Measurements from ENCODE around the gene TOMT.

TOMT gene

DNA sequence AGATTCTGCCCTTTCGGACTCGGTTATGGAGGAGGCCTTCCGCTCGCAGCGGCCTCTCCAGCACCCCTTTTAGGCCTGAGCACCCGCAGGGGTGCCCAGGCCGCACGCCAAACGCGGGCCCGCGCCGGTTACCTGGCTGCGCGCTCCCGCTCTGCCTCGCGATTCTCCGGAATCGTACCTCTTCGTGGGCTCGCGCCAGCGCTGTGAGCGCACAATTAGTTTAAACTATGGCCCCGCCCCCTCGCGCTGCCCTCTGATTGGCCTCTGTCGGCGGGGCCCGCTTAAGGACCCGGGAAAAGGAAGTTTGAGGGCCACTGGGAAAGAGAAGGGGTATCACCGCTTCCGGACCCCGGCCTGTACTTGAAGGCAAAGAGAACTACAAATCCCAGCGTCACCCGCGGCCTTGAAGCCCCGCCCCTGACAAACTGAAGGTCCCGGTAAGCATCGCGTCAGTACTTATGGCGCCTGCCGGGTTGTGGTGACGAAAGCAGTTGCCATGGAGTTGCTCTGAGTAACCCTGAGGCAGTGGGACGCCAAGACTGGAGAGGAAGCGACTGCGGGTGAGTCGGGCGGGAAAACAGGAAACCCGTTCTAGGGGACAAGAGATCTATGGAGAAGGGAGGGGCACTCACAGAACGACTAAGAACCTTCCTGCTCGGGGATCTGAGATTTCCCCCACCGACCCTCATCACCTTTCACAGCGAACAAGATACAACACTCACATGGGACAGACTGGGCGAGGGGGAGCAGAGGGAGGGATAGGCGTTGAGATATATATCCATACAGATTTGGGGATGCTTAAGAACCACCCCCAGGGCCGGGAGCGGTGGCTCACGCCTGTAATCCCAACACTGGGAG, 25.2 kb upstream of the TOMT start, which contains the start of the genes LRRC51 and NUMA1:
LRRC51 (plus strand) TSS at position 525 of the 858 bp plus-strand sequence. CDS start 8,234 bp downstream, outside the sequence.
NUMA1 (minus strand) TSS at position 217 of the 858 bp plus-strand sequence. CDS start 44,599 bp downstream, outside the sequence.
- peaks cover under 1% of the 10 kb centered on the region for H3K36me3 Mint-ChIP-seq
- H3K9me3 Mint-ChIP-seq: no peaks in the 10 kb centered on the region
- H3K27me3 Mint-ChIP-seq: no peaks in the 10 kb centered on the region
- DNase-seq (ENCODE audit: low spot score in 2 of 2): peak; percentile 94 to 96
- H3K27ac Mint-ChIP-seq: peak within 1 kb of the TSS; percentile 99
- ATAC-seq (ENCODE audit: low read depth): peak; percentile 91
- H3K4me1 Mint-ChIP-seq: peaks cover 29% of the 10 kb centered on the region
- peak within 1 kb of the TSS; percentile 96 for H3K4me3 Mint-ChIP-seq

DNA sequence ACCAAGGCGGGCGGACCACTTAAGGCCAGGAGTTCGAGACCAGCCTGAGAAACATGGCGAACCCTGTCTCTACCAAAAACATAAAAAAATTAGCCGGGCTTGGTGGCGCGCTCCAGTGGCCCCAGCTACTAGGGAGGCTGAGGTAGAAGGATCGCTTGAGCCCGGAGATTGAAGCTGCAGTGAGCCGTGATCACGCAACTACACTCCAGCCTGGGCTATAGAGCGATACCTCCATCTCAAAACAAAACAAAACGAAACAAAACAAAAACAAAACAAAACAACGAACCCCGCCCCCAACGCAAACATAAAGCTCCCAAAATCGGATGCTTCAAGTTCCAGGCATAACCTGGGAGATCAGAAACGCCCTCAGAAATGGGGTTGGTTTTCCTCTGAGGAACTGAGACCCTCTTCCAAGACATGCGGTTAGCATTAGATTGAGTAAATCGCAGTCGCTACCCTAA, 24.5 kb upstream of the TOMT start:
- ATAC-seq (ENCODE audit: low read depth) (no peak), DNase-seq (ENCODE audit: low spot score in 2 of 2) (no peak)
- no peaks in the 10 kb centered on the region for H3K9me3 Mint-ChIP-seq
- H3K4me3 Mint-ChIP-seq: peak overlapping the region; percentile 96
- no peaks in the 10 kb centered on the region for H3K27me3 Mint-ChIP-seq
- H3K27ac Mint-ChIP-seq: peak overlapping the region; percentile 99
- H3K36me3 Mint-ChIP-seq: peaks cover 4% of the 10 kb centered on the region
- H3K4me1 Mint-ChIP-seq: peaks cover 29% of the 10 kb centered on the region

DNA sequence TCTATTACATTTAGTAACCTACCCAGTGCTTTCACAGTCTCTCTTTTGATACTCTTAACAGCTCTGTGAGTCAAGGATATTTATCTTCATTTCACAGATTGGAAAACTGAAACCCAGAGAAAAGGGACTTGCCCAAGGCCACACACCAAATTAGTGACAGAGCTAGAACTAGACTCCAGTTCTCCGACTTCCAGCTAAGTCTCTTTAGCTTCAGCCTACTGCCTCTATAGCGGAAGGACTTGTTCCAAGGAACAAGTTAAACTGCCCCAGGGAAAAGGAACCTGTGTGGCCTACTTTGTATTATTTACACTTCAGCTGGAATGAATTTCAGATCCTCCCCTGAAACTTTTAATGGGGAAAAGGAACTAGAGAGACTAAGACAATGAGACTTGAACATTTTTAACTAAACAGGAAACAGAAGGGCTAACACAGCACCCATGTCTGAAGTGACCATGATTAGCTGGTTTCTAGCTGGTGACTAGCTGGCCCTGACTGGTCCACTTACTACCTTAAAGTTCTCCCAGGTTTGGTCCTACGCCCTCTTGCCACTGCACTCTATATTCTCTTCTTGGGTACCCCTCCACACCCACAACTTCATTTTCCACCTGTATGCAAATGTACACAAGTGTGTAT, 23.8 kb upstream of the TOMT start:
- no peaks in the 10 kb centered on the region for H3K9me3 Mint-ChIP-seq
- H3K4me3 Mint-ChIP-seq: peak overlapping the region; percentile 66
- peaks cover 4% of the 10 kb centered on the region for H3K36me3 Mint-ChIP-seq
- peaks cover 28% of the 10 kb centered on the region for H3K4me1 Mint-ChIP-seq
- DNase-seq (ENCODE audit: low spot score in 2 of 2) (no peak), ATAC-seq (ENCODE audit: low read depth) (no peak)
- no peaks in the 10 kb centered on the region for H3K27me3 Mint-ChIP-seq
- peak overlapping the region; percentile 99 for H3K27ac Mint-ChIP-seq

DNA sequence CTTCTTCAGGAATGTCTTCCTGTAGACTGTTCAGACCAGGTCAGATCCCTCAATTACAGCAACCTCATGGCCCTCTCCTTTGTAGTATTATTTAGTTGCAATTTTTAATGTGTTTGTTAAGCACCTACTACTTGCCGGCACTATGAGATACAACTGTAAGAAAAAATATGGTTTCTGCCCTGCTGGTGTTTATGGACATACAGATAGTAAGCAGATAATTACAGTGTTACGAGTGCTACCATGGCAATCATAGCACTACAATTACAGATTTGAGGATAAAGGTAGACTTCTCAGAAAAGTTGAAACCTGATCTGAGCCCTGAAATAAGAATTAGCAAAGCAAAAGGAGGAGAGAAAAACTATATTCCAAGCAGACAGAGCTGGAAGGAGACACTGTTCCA, 22.3 kb upstream of the TOMT start:
- H3K36me3 Mint-ChIP-seq: peaks cover 8% of the 10 kb centered on the region
- no peak overlapping the region for H3K4me3 Mint-ChIP-seq
- peaks cover 24% of the 10 kb centered on the region for H3K4me1 Mint-ChIP-seq
- no peak for ATAC-seq (ENCODE audit: low read depth)
- H3K27me3 Mint-ChIP-seq: no peaks in the 10 kb centered on the region
- DNase-seq (ENCODE audit: low spot score in 2 of 2): no peak
- no peaks in the 10 kb centered on the region for H3K9me3 Mint-ChIP-seq
- H3K27ac Mint-ChIP-seq: no peak overlapping the region

DNA sequence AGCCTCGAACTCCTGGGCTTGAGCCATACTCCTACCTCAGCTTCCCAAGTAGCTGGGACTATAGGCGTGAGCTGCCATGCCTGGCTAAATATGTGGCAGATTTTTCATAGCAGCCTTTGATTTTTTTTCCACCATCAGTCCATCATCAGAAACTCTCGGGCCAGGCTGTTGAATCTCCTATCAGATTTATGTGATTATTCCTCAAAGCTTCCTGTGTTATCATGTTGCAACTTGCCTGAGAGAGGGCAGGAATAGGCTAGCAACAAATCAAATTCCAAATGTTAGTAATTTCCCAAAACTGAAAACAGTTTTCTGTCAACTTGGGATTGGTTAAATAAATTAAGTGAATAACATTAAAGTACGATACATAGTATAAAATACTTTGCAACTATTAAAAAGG, 21.6 kb upstream of the TOMT start:
- no peak overlapping the region for H3K4me3 Mint-ChIP-seq
- peaks cover 8% of the 10 kb centered on the region for H3K36me3 Mint-ChIP-seq
- no peak overlapping the region for H3K27ac Mint-ChIP-seq
- H3K9me3 Mint-ChIP-seq: no peaks in the 10 kb centered on the region
- no peaks in the 10 kb centered on the region for H3K27me3 Mint-ChIP-seq
- H3K4me1 Mint-ChIP-seq: peaks cover 20% of the 10 kb centered on the region
- ATAC-seq (ENCODE audit: low read depth) (no peak), DNase-seq (ENCODE audit: low spot score in 2 of 2) (no peak)

DNA sequence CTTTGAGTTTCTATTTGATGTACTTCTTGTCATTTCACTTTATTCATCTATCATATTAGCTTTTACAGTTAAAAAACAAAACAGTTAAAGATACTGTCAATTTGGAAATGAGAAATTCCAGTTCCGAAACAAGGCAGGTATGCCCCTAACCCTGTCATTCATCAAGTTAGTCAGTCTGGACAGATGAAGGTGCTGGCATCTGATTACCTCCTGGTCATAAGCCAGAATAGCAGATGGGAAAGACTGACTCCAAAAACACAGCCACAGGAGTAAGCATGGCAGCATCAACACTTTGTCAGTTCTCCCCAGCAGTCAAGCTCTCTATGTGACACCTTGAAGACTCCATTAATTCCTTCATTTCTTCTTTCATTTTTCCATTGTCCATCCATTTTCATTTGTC, 20.8 kb upstream of the TOMT start:
- Mint-ChIP-seq H3K4me1 (peaks cover 17% of the 10 kb centered on the region), H3K9me3 (no peaks in the 10 kb centered on the region), H3K36me3 (peaks cover 8% of the 10 kb centered on the region), H3K27me3 (no peaks in the 10 kb centered on the region), H3K27ac (no peak overlapping the region), H3K4me3 (no peak overlapping the region)
- ATAC-seq (ENCODE audit: low read depth): no peak
- no peak for DNase-seq (ENCODE audit: low spot score in 2 of 2)

DNA sequence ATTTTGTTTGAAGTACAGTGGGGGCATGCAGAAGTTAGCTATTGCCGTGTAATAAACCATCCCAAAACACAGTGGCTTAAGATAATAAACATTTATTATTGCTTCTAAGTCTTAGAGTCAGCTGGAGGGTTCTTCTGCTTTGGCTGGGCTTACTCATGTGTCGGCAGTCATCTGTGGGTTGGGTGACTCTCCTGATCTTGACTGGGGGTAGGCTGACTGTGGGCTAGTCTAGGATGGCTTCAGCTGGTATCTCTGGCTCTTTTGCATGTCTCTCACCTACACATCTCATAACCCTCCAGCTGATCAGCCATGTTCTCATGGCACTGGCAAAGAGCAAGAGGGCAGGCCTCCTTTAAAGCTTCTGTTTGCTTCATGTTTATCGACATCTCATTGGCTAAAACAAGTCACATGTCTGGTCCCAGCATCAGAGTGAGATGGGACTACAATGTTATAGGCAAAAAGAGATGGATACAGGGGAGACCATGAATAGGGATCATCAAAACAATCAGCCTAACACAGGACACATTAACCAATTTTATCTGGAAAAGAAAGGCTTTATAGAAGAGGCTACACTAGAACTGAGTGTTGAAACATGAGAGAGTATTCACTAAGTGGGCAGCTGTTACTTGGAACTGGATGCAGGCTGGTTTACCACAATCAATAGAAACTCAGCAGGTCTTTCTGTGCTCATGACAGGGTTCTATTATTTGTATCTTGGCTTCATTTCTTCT, 19.9 kb upstream of the TOMT start:
- H3K9me3 Mint-ChIP-seq: no peaks in the 10 kb centered on the region
- no peak for ATAC-seq (ENCODE audit: low read depth)
- H3K4me3 Mint-ChIP-seq: no peak overlapping the region
- DNase-seq (ENCODE audit: low spot score in 2 of 2): no peak
- peaks cover 14% of the 10 kb centered on the region for H3K4me1 Mint-ChIP-seq
- peaks cover 8% of the 10 kb centered on the region for H3K36me3 Mint-ChIP-seq
- no peaks in the 10 kb centered on the region for H3K27me3 Mint-ChIP-seq
- peak overlapping the region; percentile 52 for H3K27ac Mint-ChIP-seq

DNA sequence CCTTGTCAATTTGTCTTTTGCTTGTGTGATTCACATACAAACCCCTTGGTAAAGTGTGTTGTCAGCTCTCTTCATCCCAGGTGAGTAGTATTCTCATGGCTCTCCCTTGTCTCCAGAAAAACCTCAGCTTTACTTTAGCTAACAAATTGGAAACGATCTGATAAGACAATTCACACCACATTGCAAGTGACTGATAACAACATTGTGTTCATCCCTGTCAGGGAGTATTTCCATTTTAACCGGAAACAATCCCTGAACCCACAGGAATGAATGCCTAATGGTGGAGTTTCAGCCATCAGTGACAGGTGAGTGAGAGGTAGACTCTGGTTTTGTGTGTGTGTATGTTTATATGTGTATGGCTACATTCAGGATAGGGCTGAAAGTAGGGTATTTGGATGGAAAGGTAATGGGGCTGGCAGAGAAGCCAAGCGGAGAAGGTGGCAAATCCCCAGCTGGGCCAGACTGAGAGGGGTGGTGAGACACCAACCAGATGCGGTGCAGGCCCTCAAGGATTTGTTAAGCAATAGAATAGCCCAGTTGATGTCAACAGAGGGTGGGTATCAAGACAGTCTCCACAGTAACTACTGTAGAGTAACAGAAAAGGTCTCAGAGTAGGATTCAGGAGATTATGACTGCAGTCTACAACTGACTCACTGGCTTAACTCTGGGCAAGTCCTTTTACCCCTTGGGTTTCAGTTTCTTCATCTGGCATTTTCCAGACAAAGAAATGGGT, 17.5 kb upstream of the TOMT start:
- Mint-ChIP-seq H3K4me3 (no peak overlapping the region), H3K27ac (no peak overlapping the region)

DNA sequence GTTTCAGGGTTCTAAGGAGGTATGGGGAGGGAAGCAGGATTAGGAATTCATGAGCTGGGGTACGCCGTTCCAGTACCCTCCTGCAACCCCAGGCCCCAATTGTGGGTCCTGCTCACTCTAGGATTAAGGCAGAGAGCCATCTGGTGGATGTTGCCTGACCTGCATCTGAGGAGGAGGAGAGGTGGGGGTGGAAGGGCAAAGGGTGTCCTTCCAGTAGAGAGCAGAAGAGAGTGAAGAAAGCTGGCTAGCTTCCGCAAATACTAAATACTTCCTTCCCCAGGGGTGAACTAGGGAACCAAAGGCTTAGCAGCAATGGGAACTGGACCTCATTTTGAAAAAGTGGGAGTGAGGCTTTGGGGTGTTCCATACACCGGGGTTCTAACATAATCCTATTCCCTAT, 14.4 kb upstream of the TOMT start:
- DNase-seq (ENCODE audit: low spot score in 2 of 2) (peak; percentile 68 to 70), ATAC-seq (ENCODE audit: low read depth) (peak; percentile 99)
- Mint-ChIP-seq H3K9me3 (no peaks in the 10 kb centered on the region), H3K27me3 (no peaks in the 10 kb centered on the region), H3K4me1 (peaks cover 11% of the 10 kb centered on the region), H3K4me3 (no peak overlapping the region), H3K36me3 (peaks cover 9% of the 10 kb centered on the region), H3K27ac (peak overlapping the region; percentile 73)

More for the DNA sequence above, 17.5 kb upstream of the TOMT start:
- Mint-ChIP-seq H3K9me3 (no peaks in the 10 kb centered on the region), H3K27me3 (no peaks in the 10 kb centered on the region), H3K36me3 (peaks cover 9% of the 10 kb centered on the region), H3K4me1 (peaks cover 11% of the 10 kb centered on the region)
- ATAC-seq (ENCODE audit: low read depth) (no peak), DNase-seq (ENCODE audit: low spot score in 2 of 2) (no peak)

DNA sequence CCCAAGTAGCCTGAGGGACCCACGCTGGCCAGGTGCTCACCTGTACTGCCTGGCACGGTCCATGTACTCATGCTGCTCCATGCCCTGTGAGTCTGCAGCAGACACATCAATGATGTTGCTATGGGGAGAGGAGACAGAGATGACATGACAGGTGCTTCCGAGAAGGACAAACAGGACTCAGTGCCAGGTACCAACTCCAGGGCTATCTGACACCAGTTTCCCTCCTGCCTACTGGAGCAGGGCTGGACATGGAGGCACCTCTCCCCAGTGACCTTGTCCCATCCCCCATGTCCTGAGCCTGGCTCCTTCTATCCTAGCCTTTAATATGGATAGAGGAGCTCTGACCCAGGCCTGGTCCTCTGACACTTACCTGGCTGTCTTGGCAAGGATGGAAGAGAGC, 7.0 kb upstream of the TOMT start:
- no peak for DNase-seq (ENCODE audit: low spot score in 2 of 2)
- H3K36me3 Mint-ChIP-seq: peaks cover 14% of the 10 kb centered on the region
- peaks cover 33% of the 10 kb centered on the region for H3K4me1 Mint-ChIP-seq
- ATAC-seq (ENCODE audit: low read depth): no peak
- H3K9me3 Mint-ChIP-seq: no peaks in the 10 kb centered on the region
- H3K4me3 Mint-ChIP-seq: no peak overlapping the region
- no peak overlapping the region for H3K27ac Mint-ChIP-seq
- H3K27me3 Mint-ChIP-seq: no peaks in the 10 kb centered on the region

DNA sequence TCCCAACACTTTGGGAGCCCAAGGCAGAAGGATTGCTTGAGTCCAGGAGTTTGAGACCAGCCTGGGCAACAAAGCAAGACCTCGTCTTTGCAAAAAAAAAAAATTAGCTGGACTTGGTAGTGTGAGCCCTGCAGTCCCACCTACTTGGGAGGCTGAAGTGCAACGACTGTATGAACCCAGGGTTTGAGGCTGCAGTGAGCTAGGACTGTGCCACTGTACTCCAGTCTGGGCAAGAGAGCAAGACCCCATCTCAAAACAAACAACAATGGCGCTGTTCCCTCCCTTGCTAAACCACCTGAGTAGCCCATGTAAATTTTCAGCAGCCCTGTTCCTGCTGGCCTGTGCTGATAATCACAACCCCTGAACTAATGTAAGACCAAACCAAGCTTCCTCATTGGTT, 5.7 kb upstream of the TOMT start:
- peaks cover 12% of the 10 kb centered on the region for H3K36me3 Mint-ChIP-seq
- H3K4me3 Mint-ChIP-seq: no peak overlapping the region
- H3K27me3 Mint-ChIP-seq: no peaks in the 10 kb centered on the region
- ATAC-seq (ENCODE audit: low read depth) (no peak), DNase-seq (ENCODE audit: low spot score in 2 of 2) (no peak)
- no peaks in the 10 kb centered on the region for H3K9me3 Mint-ChIP-seq
- peaks cover 41% of the 10 kb centered on the region for H3K4me1 Mint-ChIP-seq
- no peak overlapping the region for H3K27ac Mint-ChIP-seq

DNA sequence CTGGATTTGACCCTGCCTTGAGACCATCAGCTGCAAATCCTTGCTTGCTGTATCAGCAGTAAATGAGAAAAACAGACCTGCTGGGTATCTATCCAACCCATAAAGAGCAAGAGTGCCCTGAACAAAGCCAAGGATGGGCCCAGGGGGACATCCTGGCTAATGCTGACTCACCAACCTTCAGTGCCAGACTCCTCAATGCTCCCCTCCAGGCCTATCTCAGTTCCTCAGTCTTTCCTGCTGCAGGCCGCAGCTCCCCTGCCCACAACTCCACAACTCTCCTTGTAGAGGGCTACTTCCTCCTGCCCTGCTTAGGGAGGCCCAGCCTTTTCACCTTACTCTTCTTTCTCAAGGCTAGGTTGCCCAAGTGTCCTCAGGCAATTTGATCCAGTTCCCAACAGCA, 5.3 kb upstream of the TOMT start:
- Mint-ChIP-seq H3K27me3 (no peaks in the 10 kb centered on the region), H3K27ac (peak overlapping the region; percentile 97), H3K36me3 (peaks cover 12% of the 10 kb centered on the region), H3K4me1 (peaks cover 43% of the 10 kb centered on the region), H3K4me3 (no peak overlapping the region), H3K9me3 (no peaks in the 10 kb centered on the region)
- DNase-seq (ENCODE audit: low spot score in 2 of 2) (no peak), ATAC-seq (ENCODE audit: low read depth) (no peak)

DNA sequence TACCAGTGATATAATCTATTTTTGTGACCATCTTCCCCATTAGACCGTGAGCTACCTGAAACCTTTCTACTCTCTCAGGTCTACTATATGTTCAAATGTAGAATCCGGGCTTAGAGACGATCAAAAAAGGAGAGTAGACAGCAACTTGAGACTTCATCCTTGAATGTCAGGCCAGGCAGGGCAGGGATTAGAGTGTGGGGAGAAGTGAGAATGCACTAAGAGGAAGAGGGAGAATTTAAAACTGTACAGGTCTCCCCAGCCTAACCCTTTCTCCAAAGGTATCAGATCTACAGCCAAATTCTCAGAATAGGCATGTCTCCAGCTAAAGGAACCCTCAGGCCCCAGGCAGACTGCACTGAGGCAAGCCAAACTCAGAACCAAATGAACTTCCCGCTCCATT, 3.6 kb upstream of the TOMT start:
- H3K27me3 Mint-ChIP-seq: no peaks in the 10 kb centered on the region
- ATAC-seq (ENCODE audit: low read depth) (no peak), DNase-seq (ENCODE audit: low spot score in 2 of 2) (no peak)
- H3K27ac Mint-ChIP-seq: peak overlapping the region; percentile 97
- no peaks in the 10 kb centered on the region for H3K9me3 Mint-ChIP-seq
- peaks cover 43% of the 10 kb centered on the region for H3K4me1 Mint-ChIP-seq
- H3K36me3 Mint-ChIP-seq: peaks cover 13% of the 10 kb centered on the region
- peak overlapping the region; percentile 98 for H3K4me3 Mint-ChIP-seq
